NCI-H187 treated with DMSO at 0.1 percent for 48 hours (cell line): ENCODE results near the gene GAS2L3.
"Not testable (repeated sequence)": the region's sequence is repeated elsewhere in the genome, so short reads cannot be mapped to it uniquely, and the experiment has no call there.

Source experiments
- DNase-seq: peaks from one replicate; lab custom pipeline; 2025; lab: John Stamatoyannopoulos, UW

GAS2L3 gene

DNA sequence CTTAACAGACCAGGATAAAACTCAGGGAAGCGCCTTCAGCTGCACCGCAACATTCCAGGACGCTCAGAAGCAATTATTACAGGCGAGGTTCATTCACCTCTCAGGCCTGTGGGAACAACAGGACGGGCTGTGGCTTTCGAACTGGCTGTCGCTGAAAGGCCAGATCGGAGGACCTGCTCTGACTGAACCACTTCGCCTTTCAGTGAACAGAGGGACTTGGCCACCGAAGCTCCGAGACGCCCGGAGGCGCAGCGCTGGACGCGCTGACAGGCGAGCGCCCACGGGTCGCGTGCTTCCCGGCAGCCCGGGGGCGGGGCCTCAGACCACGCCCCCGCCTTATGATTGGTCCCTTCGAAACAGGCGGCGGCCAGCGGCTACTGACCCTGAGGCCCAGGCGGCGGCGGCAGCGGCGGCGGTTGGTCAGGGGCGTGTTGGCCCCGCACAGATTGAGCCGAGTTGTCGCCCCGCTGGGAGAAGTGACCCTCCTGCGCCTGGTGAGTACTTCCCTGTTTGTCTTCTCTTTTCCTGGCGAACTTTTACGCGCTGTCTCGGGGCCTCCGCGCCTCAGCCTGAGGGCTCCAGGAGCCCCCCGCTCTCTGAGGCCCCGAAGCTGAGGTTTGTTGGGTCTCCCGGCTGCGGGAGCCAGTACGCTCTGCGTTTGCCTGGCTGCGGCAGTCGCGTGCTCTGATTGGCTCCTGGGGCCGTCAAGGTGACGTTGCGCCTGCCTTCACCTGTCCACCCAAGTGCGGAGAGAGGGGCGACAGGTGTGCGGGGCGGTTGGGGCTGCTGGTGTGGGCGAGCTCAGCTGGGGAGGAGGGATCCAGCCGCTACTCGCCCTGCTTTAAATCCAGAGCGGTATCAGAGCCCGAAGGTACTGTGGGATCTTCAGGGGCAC lies at the start of gene GAS2L3:
Gene GAS2L3, plus strand, starts transcription at position 393 of the 895 bp plus-strand sequence. CDS start 21,221 bp downstream, outside the sequence.
- peak; percentile 59 for DNase-seq

DNA sequence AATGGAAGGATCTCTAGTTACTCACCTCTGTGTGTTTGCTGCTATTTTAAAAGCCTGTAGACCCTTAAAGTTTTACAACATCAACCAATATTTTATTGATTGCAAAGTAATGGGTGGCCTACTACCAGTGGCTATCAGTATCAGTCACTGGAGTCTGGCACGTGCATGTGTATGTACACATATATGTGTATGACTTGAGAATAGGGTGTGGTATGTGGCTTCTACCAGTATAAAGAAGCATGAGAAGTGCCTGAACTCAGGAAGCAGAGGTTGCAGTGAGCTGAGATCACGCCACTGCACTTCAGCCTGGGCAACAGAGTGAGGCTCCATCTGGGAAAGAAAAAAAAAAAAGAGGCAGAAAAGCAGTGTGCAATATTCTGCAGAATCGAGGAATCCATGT lies 45.5 kb upstream of the GAS2L3 start:
- DNase-seq, result no peak

DNA sequence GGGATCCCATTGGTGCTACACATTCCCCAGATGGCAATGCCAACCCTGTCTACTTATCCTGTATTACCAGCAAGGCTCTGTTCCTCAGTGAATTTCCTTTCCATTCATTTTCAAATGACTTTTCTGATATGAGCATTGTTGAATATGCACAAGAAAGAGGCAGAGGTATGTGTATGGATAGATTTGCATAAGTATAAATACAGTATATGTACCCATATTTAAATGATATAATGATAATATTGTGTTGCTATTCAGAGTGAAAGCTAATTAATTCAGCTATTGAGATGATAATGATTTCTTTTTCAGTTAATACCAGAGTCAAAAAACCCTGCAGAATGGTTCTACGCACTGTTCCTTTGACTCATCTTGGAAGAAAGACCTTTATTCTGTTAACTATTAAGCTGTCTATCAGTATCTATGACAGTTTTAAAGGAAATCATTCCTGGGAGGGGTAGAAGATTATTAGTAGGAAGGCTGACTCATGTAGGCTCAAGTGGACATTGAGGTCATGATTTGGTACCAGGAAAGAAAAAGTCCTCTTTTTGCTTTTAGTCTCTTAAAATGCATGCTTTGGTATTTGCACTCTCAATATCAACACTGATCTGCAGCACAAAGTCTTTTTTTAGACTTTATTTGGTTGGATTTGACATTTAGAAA lies 44.9 kb upstream of the GAS2L3 start:
- DNase-seq, result no peak

DNA sequence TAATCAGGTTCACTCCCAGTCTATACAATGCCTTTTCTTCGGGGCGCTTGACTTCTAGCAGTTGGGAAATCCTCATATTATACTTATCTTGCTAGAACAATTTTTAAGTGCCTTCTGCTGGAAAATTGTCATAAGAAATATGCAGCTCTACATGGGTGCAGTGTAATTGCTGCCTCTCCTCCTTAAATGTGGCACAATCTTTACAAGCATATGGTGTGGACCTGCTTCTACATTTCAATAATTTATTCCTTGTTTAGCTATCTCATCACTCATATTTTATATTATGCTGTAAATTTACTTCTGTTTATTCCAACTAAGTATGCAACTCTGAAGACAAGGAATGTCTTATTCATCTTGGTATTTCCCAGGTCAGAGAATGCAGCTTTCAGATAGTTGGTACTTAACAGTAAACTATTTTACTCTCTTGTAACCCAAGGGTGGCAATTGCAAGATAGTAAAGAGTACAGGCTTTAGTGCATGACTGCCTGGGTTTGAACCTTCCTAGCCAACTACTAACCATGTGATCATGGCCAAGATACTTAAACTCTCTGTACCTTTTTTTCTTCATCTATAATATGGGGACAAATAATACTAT lies 43.6 kb upstream of the GAS2L3 start:
- DNase-seq, result no peak

DNA sequence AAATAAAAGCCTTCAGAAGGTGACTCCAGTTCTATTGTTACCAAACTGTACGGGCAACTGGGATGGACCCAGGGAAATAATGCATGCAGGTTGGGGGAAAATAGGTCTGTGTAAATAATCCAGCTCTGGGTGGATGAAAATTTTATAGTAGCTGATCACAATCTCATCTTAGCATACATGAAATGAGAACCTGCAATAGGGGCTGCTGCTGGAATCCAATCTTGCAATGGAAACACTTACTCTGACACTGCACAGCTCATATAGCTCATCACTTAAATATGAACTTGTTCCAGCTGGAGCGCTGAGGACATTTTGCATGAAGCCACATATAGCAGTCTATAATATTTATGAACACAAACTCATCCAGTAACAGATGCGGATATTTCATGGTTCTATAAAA lies 40.1 kb upstream of the GAS2L3 start:
- no peak for DNase-seq

DNA sequence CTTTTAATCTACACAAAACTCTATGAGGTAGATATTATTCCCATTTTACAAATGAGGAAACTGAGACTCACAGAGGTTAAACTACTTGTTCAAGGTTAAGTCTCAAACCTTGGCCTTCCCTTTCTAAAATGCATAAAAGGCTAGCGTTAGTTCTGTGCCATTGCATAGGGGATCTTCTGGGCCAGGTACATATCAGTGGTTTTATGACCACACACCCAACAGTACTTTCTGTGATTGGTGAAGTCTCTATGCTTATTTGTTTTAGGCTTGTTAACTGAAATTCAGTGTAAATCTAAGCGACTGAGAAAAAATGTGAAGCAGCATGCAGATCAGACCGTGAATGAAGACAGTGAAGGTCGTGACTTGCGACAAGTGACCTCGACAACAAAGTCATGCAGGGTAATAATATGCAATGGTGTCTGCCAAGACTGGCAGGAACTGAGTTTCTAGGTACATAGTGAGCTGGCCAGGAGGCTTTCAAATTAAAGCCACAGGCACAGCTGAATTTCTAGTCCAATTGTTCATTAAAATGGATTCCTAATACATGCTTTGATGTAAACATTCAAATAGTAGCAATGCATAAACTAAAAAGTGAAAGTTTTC lies 38.8 kb upstream of the GAS2L3 start:
- DNase-seq, result no peak

DNA sequence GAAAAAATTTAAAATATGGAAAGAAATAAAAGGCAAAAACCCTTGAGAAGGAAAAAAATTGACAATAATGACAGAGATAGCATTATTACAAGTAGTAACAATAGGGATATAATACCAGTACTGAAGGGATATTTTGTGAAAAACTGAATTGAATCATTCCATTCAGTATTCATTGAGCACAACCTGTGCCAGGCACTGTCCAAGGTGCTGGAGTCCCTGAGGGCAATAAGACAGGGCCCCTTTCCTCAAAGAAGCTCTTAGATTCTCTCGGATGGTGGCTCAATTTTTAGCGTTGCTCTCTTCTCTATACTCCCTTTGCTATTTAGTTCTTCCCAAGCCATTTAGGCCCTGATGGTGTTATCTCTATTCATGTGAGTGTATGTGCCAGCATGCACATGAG lies 34.3 kb upstream of the GAS2L3 start:
- DNase-seq, result no peak

DNA sequence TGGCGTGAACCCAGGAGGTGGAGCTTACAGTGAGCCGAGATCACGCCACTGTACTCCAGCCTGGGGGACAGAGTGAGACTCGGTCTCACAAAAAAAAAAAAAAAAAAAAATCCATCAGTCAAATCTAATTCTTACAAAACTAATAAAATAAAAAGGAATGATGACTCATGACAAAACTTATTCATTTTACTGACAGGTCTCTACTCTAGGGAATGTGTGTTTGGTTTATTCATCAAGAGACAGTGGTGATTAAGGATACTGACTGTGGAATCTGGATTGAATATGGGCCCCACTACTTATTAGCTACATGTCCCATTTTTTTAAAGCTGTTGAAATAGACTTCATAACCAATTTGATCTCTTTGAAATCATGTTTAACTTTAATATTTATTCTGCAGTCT lies 29.3 kb upstream of the GAS2L3 start:
- no peak for DNase-seq

DNA sequence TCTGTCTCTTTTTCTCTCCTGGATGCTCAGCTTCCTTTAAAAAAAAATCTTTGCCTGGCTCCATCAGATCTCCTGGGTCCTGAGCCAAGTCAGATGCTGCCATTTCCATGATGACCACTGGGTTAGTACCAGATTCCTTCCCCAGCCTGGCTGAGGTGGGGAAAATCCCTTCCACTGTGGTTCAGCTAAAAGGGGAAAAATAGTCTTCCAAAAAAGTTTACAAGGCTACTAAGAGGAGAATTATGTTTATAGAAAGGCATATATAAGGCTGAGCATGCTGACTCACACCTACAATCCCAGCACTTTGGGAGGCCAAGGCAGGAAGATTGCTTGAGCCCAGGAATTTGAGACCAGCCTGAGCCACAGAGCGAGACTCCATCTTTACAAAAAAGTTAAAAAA lies 28.4 kb upstream of the GAS2L3 start:
- no peak for DNase-seq

DNA sequence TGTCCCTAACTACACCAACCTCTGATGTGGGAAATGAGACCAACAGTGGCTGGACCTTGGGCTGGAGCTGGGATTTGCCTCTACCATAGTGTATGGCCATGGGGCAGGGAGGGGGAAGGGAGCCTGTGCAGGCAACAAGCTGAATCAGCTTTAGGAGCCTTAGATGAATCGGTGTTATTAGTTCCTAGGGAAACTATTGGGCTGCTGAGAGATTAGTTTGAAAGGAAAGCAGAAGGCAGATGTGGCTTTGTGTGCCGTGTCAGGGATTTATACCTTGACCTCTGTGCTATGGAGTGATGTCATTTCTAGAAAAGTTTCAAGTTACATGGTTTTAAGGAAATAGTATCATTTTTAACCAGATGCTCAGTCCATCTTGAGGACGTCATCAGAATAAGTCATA lies 19.5 kb upstream of the GAS2L3 start:
- DNase-seq, result no peak

DNA sequence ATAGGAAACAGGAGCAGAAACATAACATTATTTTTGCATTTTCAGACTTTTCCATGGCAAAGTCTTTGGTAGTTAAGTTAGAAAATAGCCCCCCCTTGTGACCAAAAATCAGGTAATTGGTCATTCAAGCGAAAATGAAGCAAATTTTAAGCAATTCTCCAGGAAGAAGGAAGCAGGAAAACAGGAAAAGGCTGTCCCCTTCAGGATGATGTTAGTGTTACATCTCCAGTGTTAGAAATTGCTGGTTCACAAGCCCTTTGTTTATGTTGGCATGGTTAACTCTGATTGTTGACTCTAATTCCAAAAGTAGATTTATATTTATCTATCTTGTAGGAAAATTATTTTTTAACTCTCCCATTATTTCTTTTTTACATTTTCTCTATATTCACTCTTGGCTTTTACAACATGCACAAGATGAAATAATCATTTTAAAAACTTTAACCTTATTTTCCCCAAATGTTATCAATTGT lies 18.8 kb upstream of the GAS2L3 start:
- DNase-seq, result peak; percentile 35

DNA sequence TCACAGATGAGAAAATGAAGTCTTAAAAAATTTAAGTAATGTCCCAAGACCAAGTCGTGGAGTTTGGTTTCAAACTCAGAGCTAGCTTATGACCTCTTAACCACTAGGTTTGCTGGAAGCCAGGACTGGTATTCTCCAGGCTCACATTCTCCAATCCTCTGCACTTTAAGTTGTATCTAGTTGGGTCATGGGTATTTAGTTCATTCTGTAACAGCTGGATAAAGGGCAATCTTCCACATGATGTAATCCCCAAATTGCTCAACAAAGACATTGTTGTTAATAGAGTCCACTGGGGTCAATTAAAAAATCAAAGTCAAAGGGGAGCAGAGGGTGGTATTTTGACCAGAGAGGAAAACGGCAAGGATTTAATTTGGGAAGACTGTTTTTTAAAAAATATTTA lies 17.8 kb upstream of the GAS2L3 start:
- DNase-seq, result no peak

DNA sequence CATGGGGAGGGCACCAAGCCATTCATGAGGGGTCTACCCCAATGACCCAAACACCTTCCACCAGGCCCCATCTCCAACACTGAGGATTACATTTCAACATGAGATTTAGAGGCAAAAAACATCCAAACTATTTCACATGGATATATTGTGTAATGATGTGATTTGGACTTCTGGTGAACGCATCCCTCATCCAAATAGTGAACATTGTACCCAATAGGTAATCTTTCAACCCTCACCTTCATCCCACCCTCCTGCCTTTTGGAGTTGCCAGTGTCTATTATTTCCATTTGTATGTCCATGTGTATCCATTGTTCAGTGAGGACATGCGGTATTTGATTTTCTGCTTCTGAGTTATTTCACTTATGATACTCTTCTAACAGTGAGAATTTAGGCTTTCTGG lies 16.1 kb upstream of the GAS2L3 start:
- DNase-seq, result no peak

DNA sequence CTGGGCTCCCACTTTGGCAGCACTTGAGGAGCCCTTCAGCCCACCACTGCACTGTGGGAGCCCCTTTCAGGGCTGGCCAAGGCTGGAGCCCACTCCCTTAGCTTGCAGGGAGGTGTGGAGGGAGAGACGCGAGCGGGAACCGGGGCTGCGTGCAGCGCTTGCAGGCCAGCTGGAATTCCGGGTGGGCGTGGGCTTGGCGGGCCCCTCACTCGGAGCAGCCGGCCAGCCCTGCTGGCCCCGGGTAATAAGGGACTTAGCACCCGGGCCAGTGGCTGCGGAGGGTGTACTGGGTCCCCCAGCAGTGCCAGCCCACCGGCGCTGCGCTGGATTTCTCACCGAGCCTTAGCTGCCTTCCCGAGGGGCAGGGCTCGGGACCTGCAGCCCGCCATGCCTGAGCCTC lies 14.2 kb upstream of the GAS2L3 start:
- not testable (repeated sequence) for DNase-seq

DNA sequence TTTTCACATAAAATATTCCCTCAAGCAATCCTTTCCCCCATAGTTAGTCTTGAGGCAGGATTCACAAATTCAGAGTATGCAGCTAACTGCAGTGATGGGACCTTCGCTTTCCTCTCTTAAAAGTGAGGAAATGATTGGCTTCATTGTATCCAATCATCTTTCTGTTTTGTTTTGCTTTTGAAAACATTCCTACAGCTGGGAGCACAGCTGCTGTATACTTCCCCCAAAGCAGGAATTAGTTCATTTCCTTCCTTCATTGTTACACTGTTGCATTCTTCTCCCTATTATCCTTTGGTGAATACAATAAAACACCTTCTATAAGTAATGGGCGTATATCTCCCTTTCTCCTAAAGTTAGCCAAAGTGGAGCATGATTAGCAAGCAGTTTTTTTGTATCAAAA lies 9.4 kb upstream of the GAS2L3 start:
- DNase-seq, result no peak

DNA sequence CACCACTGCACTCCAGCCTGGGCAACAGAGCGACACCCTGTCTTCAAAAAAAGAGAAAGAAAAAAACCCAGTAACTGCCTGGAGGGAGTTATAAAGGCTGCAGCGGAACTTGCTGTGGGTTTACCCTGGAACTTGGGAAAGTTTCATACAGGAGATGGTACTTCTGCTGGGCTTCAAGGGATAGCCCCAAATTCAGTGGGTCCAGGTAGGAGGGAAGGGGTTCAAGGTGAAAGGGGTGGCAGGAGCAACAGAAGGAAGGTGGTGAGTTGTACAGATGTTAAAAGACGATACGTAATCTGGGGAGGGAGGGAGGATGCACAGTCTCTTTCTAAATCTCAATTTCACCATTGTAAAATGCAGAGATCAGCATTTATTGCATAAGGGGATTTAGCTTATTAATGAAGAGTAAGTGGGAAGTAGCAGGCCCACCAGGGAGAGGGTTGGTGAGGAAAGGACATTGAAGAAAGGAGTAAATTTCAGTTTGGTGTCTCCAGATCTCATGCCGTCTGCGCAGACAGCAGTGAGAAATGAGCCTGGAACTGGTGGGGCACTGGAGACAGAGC lies 8.5 kb upstream of the GAS2L3 start:
- DNase-seq, result no peak

DNA sequence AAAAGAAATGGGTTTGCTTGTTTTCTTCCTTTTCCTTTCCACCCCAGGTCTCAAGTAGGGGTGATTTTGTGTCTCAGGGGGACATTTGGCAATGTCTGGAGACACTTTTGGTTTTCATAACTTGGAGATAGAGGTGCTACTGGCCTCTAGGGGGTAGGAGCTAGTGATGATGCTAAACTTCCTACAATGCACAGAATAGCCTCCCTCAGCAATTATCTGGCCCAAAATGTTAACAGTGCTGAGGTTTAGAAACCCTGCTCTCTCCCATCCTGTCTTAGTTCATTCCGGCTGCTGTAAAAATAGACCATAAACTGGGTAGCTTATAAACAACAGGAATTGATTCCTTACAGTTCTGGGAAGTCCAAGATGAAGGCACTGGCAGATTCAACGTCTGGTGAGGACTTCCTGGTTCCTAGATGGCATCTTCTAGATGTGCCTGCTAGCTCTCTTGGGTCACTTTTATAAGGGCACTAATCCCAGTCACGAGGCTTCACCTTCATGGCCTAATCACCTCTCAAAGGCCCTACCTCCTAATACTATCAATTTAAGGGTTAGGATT lies 7.4 kb upstream of the GAS2L3 start:
- DNase-seq, result no peak

DNA sequence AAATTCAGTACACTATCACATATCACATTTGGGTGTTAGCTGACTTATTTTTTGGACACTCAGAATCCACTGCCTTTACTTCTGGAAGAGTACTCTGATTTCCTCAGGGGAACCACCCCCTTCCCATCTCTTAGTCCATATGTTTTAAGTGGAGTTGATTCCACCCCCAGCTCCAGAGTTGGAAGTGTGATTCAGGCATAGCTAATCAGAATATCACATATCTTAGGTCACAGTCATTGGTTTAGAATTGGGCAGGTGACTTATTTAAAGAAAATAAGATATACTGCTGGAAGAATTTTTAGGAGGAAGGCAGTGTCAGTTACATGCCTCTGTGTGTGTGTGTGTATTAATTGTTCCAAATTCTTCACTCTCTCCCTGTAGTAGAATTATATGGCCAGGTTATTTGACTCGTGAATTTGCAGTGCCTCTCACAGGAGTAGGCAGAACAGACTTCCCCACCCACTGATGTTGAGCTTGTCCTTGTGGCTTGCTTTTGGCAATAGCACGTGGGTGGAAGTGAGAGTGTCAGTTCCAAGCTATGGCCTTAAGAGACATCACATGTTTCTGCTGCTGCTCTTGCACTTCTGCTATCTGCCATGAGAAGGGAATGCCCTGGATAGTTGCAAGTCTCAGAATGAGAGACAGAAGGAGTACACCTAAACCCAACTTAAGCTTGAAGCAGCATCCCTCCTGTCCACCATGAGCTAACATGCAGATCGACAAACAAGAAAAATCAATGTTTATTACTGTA lies 6.4 kb upstream of the GAS2L3 start:
- DNase-seq, result no peak

DNA sequence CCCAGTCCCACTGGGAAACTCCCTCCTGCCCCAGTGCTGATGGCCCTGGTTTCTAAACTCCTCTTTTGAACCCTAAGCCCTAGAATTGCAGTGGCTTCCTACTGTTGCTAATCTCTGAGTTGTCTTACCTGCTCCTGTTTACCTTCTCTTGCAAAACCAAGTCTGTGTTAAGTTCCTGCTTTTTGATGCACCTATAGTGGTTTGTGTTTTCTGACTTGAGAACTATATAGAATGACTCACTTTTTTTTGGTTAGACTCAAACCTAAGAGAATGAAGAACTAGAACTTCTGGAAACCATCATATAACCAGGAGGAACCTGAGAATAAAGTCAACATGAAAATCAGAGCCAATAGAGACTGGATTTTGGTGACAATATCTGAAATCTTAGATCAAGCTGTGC lies 5.5 kb upstream of the GAS2L3 start:
- no peak for DNase-seq

DNA sequence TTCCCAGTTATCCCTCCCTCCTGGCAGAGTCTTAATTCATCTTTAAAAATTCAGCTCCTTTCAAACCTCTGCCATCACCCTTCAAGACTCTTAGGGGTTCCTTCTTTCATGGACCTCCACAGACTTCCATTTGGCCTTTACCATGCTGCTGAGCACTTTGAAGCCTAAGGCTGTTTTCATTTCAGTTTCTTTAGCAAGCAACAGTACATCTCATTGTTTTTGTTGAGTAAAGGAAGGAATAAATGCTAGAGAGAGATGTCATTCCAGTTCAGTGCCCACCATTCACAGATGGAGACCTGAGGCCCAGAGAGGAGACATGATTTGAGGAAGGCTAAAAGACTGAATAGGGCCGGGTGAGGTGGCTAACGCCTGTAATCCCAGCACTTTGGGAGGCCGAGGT lies 1.3 kb upstream of the GAS2L3 start:
- DNase-seq, result no peak
